ENCODE results near the gene CCDC70.

CCDC70 gene

DNA sequence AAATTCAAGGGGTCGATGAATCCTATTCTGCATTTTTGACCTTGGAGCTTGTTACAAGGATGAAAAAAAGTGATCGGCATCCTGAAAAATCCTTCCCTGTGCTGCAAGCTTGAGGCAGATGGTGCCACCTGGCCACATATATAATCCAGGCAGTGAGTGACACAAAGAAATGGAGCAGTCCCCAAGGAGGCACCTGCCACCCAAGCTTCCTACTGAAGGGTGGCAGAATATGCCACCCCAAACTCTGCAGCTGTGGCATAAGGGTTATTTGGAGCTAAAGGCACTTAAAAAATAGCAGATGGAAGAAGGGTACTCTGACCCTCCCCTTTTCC, 32.2 kb upstream of the CCDC70 start:
- DNase-seq (ENCODE audit: low read depth): no peak

GRCh38 chr13:51831519-51831918, 30.2 kb upstream of the CCDC70 start:
- no peak for DNase-seq (ENCODE audit: low read depth)

DNA sequence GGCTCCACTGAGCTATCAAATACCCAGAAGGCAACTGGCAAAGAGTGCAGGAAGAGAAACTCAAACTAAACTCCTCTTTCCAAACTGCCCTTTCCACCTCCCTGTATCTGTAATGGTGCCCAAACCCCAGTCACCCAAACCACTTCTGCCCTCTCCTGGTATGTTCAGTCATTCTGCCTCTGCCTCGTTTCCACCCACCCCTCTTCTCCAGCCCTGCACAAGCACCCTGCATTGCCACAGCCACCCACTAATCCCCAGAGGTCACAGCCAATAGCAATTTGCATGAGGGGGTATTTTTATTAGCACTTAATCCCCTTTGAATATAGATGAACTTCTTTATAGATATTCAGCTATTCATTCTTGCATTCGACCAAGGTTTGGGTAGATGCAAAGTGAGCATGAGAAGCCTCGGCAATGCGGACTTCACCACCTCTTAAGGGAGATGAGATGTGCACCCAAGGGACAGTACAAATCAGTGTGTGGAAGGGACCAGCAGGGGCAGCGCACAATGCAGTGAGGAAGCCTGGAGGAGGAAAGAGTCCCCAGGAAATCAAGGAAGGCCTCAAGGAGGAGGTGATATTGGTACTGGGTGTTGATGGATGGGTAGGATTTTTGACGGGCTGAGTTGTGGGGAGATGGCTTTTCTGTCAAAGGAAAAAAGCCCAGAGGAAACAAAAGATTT, 29.2 kb upstream of the CCDC70 start:
- no peak for DNase-seq (ENCODE audit: low read depth)

DNA sequence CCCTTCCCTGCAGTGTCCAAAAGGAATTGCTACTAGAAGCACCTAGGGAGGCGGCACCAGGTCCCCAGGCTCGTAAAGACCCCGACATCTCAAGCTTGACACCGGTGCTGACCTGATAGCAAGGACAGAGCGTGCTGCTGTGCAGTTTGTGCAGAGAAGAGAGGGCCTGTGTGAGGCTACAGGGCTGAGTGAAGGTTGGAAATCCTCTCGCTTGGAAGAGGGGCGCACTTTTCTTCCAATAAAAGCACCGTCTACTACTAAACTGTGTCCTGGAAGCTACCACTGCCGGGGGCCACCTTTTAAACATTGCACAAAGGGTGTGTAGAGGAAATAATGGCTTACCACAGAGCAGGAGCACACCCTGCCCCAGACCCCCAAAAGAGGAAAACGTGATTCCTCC, 27.8 kb upstream of the CCDC70 start:
- no peak for DNase-seq (ENCODE audit: low read depth)

DNA sequence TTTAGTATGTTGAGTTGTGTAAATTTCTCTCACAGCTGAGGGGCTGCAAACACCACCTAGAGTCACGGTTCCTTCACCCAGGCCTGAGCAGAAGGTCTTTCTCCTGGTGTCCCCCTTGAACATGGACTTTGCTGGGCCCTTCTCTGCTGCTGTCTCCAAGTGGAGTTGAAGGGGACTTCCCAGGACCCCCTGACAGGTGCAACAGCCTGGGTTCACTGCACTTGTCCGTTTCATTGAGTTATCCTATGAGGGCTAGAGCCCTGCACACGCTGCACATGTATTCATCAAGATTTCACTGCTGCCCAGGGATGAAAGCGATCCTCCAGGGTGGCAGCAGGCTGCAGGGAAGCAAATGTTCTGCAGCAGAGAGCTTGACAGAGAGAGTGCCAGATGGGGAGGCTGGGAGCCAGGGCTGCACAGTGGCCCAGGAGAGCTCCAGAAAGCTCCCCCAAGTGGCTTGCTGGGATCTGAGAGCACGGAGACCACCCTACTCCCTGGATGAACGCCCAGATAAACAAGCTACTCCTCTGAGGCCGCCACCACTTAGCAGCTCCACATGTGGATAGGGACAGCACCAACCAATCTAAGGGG, 27.1 kb upstream of the CCDC70 start:
- DNase-seq (ENCODE audit: low read depth): no peak

GRCh38 chr13:51837016-51837415, 24.8 kb upstream of the CCDC70 start:
- DNase-seq (ENCODE audit: low read depth): no peak

DNA sequence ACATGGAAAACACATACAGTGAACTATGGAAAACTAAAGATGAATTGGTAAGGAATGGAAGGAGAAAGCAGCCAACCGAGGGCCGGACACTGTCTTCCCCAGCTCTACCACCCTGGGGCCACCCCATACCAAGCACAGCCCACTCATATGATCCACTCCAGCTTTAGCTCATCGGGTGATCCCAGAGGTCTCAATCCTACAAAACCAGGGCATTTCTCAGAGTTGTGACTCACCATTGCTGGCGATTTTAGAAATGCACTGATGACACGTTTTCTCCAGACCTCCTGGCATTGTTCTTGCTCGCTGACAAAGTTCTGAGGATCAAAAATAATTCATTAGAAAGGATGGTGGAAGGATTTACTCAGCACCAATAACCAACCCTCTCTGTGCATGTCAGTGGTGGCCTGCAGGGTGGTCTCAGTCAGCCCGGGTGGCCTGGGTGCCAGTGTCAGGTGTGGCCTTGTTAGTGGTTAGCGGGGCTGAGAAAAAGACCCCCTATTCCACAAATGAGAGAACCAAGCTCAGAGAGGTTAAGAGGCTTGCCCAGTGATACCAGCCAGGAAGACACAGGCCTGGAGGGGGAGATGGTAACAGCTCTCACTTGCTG, 23.4 kb upstream of the CCDC70 start:
- no peak for DNase-seq (ENCODE audit: low read depth)

DNA sequence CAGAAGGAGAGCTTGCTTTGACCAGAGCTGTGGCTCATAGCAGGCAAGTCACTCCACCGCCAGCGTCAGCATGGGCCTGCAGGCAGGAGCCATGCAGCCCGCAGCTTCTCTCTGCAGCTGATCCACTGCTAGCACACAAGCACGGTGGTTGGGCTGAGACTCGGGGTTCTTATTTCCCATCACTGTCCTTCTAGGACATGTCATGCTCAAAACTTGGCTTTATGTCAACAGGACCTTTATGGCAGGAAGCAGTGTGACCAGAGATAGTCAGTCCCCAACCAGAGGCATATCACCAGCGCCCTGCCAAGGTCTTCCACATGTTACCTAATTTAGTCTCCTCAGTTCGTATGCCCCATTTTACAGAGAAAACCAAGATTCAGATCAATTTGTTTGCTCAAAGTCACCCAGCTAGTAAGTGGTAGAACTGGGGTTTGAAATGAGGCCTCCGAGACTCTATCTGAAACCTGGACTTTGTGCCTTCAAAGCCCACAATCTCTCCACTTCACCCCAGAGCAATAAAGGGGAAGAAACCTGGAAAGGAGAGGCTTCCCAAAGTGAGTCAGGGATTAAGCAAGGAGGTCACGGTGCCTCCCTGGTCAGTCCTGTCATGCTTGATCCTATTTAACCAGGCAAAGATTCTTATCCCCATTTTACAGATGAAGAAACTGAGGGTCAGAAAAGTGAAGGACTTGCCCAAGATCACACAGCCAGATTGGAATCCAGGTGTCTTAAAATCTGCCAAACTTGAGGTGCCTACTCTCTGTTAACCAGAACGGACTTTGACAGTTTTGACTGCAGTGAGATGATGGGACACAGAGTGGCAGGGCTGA, 21.8 kb upstream of the CCDC70 start:
- DNase-seq (ENCODE audit: low read depth): no peak

- no peak for DNase-seq (ENCODE audit: low read depth)
These were observed 20.9 kb upstream of the CCDC70 start for GRCh38 chr13:51840917-51841316.

GRCh38 chr13:51841732-51842131, 20.0 kb upstream of the CCDC70 start:
- no peak for DNase-seq (ENCODE audit: low read depth)

DNA sequence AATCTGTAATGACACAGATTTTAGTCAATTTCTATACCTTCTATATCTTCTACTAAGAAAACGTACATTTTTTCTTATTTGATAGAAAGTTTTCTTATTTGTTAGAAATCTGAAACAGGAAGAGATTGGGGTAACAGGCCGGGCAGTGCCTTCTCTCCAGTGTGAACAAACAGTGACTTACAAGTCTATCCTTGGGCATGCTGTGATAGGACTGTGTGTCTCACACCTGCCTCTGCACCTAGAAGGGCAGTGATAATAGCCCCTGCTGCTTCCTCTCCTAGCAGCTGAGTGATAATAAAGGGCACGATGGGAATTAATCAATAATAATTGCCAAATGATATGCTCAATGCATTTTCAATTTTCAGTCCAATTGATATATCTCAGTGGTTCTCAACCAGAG, 18.2 kb upstream of the CCDC70 start:
- no peak for DNase-seq (ENCODE audit: low read depth)

GRCh38 chr13:51844862-51845573, 16.8 kb upstream of the CCDC70 start, which contains the start of gene TMEM272:
TSS of gene TMEM272 (minus strand) at chr13:51845177. CDS start at chr13:51838530, 6,647 bp downstream.
- peak; percentile 37 for DNase-seq (ENCODE audit: low read depth)

DNA sequence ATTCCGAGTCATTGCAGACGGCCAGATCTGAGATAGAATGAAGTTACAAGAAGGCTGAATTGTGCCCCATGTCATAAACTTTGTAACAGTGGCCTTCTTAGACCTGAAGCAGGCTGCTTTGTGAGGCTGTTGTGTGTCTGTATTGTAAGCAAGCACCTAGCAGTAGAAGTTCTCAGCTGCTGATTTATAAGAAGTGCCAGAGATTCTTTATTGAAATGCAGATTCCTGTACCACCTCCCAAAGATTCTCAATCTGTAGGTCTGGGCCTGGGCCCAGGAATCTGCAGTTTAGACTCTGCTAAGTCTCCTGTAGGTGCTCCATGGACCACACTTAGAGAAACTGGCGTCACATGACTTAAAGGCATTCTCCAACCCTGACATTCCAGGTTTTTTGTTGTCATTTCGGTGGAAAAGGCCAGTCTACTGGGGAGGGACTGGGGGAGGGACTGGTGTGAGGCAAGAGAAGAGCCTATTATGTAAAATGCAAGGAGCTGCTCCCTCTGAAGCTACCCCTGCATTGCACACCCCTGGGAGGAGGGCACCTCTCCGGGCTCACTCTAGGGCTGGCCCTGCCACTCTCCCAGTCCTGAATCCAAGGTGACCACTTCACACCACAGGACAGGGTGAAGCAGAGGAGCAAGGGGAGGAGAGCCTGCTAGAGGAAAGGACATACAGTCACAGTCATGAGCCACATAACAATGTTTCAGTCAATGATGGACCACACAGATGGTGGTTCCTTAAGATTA, 16.0 kb upstream of the CCDC70 start:
- DNase-seq (ENCODE audit: low read depth): no peak

DNA sequence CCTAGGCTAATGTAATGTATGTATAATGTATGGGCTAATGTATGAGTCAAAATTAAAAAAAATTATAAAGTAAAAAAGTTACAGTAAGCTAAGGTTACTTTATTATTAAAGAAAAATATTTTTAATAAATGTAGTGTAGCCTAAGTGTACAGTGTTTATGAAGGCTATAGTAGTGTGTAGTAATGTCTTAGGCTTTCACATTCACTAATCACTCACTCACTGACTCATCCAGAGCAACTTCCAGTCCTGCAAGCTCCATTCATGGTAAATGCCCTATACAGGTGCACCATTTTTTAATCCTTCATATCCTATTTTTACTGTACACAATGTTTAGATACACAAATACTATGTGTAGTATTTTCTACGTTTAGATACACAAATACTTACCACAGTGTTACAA, 15.0 kb upstream of the CCDC70 start:
- DNase-seq (ENCODE audit: low read depth): no peak

- DNase-seq (ENCODE audit: low read depth): no peak
These were observed 13.1 kb upstream of the CCDC70 start for GRCh38 chr13:51848674-51849073.

GRCh38 chr13:51849145-51850101, 12.3 kb upstream of the CCDC70 start:
- no peak for DNase-seq (ENCODE audit: low read depth)

DNA sequence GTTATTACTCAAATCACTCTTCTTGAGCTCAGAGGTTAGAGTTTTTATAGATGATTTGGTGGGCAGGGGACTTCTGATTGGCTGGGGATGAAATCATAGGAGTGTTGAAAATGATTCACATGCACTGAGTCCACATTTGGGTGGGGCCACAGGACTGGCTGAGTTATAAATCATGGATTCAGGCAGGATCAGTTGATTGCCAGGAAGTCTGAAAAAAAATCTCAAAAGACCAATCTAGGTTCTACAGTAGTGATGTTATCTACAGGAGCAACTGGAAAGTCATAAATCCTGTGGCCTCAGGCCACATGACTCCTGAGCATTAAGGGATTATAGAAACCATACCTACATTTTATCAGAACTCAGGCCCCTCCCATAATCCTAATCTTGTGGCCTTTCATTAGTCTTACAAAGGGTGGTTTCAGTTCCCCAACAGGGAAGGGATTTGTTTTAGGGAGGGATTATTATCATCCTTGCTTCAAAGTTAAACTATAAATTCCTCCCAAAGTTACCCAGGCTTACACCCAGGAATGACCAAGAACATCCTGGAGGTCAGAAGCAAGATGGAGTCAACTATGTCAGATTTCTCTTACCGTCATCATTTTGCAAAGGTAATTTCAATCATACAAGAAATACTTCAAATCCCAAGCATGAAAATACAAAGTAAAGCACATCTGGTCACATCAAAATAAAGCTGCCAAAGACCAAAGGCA, 5.6 kb upstream of the CCDC70 start:
- DNase-seq (ENCODE audit: low read depth): no peak

- no peak for DNase-seq (ENCODE audit: low read depth)
These were observed 4.8 kb upstream of the CCDC70 start for GRCh38 chr13:51856998-51857397.

GRCh38 chr13:51858433-51859247, 3.1 kb upstream of the CCDC70 start:
- DNase-seq (ENCODE audit: low read depth): no peak
